ENCODE results near the gene NUDT10.
"Not testable (repeated sequence)": the region's sequence is repeated elsewhere in the genome, so short reads cannot be mapped to it uniquely, and the experiment has no call there.

NUDT10 gene

DNA sequence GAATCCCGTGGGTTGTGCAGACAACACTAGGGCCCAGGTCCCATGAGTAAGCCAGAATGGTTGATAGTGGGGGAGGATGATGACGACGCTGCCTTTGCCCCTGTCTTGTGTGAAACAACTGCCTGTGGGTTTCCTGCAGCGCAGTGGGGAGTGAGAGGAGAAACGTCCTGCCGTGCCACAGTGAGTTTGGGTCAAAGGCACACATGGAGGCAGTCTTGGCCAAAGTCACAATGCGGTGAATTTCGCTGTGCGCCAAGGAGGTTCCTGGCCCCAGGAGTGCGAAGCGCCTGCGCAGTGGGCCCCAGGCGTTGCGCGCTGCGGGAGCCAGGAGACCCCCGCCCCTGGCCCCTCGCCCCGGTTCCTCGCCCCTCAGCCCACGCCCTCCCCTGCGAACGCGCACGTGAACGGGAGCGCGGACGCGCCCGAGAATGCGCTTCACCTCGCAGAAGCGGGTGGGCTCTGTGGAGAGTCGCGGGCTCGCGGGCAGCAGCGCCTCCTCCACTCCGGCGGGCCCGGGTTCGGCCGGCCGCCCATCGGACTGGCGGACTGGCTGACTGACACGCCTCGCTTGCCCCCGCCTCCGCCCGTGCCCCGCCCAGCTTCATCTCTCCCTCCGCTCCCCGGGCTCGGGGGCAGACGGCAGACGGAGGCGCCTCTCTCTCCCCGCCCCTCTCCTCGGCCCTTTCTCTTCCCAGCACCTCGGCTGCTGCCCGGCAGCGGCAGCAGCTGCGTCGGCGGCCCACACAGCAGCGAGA is at the start of gene NUDT10:
TSS of gene NUDT10 (plus strand) at position 635 of the 755 bp plus-strand sequence. CDS start 144 bp downstream, outside the sequence.
- no peak for DNase-seq (ENCODE audit: low spot score)

DNA sequence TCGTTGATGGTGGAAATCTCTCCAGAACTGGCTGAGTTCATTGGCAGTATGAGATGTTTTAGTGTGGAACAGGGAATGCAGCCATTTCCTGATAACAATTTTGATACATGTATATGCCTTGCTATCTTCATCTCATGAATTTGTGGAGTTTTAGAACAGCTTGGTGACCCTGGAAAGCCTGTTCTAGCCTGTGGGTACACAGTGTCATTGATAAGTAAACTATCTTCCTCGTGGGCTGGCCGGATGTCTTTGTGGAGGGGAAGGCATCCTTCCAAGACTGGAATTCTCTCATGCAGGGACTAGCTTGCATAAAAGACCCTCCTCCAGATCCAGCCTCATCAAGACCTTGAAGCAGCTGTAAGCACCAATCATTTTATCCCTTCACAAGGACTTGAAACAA is 40.2 kb upstream of the NUDT10 start:
- DNase-seq (ENCODE audit: low spot score), result no peak

DNA sequence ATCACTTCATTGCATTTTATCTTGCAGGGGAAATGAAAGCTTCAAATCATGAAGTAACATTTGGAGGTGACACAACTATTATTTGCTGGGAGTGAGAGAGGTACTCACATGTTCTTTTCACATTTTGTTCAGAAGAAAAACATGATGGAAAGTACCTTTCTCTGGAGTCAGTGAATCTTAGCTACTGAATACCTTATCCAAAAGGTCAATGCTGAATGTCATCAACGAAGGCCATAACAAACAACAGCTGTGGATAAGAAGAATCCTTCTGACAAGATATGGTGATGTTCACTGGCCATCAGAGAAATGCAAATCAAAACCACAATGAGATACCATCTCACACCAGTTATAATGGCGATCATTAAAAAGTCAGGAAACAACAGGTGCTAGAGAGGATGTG is 36.5 kb upstream of the NUDT10 start:
- DNase-seq (ENCODE audit: low spot score), result no peak

DNA sequence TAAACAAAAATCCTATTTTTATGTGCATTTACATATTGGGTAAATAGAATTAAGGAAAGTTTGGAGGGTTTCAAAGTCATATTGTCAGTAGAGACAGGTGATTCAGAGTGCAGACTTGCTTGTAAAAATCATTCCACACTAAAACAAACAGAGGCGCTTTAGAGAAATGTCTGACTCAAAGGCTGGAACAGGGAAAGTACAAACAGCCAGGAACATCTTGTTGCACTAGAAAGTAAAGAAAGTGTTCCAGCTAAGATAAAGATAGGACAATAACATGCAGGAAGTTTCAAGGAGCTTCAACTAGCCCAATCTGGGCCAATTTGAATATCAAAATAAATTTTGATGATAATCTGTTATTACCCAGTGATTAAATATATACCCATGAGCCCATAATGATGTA is 16.4 kb upstream of the NUDT10 start:
- DNase-seq (ENCODE audit: low spot score), result no peak

DNA sequence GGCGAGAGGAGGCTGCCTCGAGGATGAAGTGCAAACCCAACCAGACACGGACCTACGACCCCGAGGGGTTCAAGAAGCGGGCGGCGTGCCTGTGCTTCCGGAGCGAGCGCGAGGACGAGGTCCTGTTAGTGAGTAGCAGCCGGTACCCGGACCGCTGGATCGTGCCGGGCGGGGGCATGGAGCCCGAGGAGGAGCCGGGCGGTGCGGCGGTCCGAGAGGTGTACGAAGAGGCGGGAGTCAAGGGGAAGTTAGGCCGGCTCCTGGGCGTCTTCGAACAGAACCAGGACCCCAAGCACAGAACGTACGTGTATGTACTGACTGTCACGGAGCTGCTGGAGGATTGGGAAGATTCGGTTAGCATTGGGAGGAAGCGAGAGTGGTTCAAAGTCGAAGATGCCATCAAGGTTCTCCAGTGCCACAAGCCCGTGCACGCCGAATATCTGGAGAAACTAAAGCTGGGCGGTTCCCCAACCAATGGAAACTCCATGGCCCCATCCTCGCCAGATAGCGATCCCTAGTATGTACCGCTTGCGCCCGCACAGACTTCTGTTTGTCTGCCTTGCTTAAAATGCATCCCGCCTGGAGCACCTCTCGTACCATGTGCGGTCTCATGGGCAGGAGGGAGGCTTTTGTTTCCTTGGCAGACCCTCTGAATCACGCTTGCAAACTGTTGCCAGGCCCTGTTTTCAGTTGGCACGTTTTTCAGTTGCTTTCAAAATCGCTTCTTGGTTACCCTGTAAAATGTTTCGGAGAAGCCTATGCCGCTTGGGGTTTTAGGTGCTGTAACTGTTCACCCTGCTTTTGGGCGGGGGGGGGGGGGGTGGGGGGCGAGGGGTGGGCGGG is 542 bp downstream of the NUDT10 start:
- not testable (repeated sequence) for DNase-seq (ENCODE audit: low spot score)

DNA sequence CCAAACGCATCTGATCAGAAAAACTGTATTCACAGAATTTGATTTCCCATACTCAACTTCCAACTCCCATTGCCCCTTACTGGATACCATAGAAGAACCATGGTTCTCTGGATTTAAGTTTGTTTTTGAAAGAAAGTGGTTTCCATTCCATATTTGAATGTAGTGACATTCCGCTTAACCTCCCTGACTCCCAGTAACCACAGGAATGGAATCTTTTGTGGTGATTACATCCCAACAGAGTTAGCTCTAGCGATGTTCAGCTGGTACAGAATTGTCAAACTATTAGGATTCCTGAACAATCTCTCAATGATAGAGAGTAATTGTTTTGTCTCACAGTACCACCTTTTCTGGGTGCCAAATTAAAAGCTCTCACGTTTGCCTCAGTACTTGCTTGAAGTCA is 1.7 kb downstream of the NUDT10 start:
- DNase-seq (ENCODE audit: low spot score), result no peak

DNA sequence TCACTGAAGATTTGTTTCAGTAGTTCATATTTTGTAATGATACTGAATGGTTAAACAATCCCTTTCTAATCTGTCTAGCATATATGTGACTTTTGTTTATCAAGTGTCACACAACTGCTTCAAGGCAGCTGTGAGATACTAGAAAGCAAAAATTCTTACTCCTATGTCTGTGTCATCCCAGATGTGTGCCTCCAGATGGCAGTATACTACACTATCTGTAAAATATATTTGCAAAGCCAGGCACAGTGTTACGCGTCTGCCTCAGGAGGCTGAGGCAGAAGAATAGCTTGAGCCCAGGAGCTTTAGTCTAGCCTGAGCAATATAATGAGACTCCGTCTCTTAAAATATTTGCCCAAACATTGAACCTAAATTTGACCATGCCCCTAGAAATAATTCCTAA is 4.0 kb downstream of the NUDT10 start:
- peak; percentile 12 for DNase-seq (ENCODE audit: low spot score)

DNA sequence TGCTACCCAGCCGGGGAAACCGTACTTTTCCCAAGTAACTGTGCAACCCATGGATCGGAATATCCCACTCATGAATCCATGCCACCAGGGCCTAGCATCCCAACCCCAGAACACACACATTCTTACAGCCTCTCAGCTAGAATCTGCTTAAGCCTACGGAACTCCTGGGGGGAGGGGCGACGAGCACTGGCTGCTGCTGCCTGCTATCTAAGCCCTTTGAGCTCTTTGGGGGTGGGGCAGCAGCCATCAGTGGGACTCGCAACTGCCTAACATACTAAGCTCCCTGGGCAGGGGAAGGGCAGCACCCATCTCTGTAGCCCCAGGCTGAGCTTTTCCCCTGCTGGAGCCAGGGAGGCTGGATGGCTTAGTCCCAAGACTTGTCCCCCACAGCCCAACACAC is 28.6 kb downstream of the NUDT10 start:
- DNase-seq (ENCODE audit: low spot score), result no peak

DNA sequence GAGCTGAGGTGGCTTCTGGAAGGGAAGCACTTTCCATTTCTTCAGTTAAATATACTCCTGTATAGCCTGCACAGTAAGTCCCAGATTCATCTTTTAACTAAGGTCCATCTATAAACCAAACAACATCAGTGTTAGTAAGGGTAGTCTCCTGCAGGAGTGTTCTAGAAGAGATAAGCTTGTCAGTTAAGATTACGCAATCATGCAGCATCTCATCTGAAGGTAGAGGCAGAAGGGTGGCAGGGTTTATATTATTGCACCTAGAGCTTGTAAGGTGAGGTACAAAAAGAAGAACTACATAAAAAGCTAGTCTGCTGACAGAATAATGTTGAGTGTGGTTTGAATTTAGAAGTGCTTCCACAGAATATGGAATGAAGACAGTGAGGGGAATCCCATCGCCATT is 44.0 kb downstream of the NUDT10 start:
- DNase-seq (ENCODE audit: low spot score), result no peak
